Ishikawa (cell line): ENCODE results near the gene FGF2.

Source experiments
- EP300 ChIP-seq: IDR thresholded peaks from 2 replicates; pipeline ENCODE4 v1.6.1; 2012; ENCODE audit warnings: borderline replicate concordance
- MAX ChIP-seq: IDR thresholded peaks from 2 replicates; pipeline ENCODE4 v1.6.1; 2012
- RAD21 ChIP-seq: IDR thresholded peaks from 2 replicates; pipeline ENCODE4 v1.6.1; 2012; ENCODE audit warnings: low read depth
- TEAD4 ChIP-seq: IDR thresholded peaks from 2 replicates; pipeline ENCODE4 v1.6.1; 2012
- YY1 ChIP-seq: IDR thresholded peaks from 2 replicates; pipeline ENCODE4 v1.6.1; 2012; ENCODE audit warnings: low read depth
- TF ChIP-seq, protein P1 (sequence below): IDR thresholded peaks from 2 replicates; pipeline ENCODE4 v1.6.1; 2012; ENCODE audit warnings: low read depth, mild to moderate bottlenecking
- TF ChIP-seq, protein P2 (sequence below): IDR thresholded peaks from 2 replicates; pipeline ENCODE4 v1.6.1; 2012

GRCh38 chr4:122911588-122911987 is 85.0 kb downstream of the FGF2 start:
- TF ChIP-seq EP300 (no peak), TEAD4 (no peak), YY1 (no peak), RAD21 (no peak), MAX (no peak)
- TF ChIP-seq, protein P1, sequence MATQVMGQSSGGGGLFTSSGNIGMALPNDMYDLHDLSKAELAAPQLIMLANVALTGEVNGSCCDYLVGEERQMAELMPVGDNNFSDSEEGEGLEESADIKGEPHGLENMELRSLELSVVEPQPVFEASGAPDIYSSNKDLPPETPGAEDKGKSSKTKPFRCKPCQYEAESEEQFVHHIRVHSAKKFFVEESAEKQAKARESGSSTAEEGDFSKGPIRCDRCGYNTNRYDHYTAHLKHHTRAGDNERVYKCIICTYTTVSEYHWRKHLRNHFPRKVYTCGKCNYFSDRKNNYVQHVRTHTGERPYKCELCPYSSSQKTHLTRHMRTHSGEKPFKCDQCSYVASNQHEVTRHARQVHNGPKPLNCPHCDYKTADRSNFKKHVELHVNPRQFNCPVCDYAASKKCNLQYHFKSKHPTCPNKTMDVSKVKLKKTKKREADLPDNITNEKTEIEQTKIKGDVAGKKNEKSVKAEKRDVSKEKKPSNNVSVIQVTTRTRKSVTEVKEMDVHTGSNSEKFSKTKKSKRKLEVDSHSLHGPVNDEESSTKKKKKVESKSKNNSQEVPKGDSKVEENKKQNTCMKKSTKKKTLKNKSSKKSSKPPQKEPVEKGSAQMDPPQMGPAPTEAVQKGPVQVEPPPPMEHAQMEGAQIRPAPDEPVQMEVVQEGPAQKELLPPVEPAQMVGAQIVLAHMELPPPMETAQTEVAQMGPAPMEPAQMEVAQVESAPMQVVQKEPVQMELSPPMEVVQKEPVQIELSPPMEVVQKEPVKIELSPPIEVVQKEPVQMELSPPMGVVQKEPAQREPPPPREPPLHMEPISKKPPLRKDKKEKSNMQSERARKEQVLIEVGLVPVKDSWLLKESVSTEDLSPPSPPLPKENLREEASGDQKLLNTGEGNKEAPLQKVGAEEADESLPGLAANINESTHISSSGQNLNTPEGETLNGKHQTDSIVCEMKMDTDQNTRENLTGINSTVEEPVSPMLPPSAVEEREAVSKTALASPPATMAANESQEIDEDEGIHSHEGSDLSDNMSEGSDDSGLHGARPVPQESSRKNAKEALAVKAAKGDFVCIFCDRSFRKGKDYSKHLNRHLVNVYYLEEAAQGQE: no peak
- TF ChIP-seq, protein P2, sequence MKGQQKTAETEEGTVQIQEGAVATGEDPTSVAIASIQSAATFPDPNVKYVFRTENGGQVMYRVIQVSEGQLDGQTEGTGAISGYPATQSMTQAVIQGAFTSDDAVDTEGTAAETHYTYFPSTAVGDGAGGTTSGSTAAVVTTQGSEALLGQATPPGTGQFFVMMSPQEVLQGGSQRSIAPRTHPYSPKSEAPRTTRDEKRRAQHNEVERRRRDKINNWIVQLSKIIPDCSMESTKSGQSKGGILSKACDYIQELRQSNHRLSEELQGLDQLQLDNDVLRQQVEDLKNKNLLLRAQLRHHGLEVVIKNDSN: no peak
